NCI-H146 (cell line): ENCODE results near the gene BRD1.
"Not testable (repeated sequence)": the region's sequence is repeated elsewhere in the genome, so short reads cannot be mapped to it uniquely, and the experiment has no call there.

Experiments used
- DNase-seq: peaks from one replicate; lab custom pipeline; 2025; lab: John Stamatoyannopoulos, UW

BRD1 gene

GRCh38 chr22:49826603-49827270 is 936 bp downstream of the BRD1 start:
- DNase-seq: peak; percentile 36

GRCh38 chr22:49825944-49826602 is 1.6 kb downstream of the BRD1 start:
- no peak for DNase-seq

- no peak for DNase-seq
Observed at GRCh38 chr22:49825436-49825835, 2.2 kb downstream of the BRD1 start.

- no peak for DNase-seq
Observed at GRCh38 chr22:49824936-49825335, 2.7 kb downstream of the BRD1 start.

DNA sequence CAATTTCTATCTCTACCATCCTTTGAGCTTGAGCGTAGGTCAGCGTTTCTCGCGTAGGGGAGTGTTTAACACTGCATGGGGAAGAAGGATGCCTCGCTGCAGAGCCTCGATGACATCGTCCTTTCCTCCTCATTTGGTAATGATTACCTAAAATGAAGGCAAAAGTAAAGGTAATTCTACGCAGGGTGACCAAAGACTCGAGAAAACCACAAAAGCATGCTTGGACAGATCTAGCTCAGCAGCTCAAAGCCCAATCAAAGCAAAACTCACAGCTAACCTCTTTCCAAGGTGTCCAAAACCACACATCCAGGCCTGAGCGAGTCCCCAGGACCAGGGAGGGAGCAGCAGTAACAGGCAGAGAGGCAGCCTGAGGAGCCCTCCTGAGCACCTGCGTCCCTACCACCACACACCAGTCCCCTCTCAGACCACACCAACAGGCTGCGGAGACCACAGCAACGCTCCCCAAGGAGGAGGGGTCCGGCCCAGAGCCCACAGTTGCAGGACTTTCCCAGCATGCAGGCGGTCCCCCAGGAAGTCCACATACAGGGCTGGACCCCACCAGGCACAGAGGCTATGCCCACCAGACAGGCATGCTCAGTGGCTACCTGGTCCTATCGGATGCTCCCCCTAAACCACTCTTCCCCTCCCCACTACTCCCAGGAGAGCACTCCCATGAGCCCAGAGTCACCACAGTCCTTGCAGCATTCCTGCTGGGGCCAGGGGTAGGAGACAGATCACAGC is 3.3 kb downstream of the BRD1 start:
- DNase-seq: no peak

GRCh38 chr22:49823289-49824045 is 4.2 kb downstream of the BRD1 start:
- no peak for DNase-seq

GRCh38 chr22:49821741-49822140 is 5.9 kb downstream of the BRD1 start:
- DNase-seq: not testable (repeated sequence)

DNA sequence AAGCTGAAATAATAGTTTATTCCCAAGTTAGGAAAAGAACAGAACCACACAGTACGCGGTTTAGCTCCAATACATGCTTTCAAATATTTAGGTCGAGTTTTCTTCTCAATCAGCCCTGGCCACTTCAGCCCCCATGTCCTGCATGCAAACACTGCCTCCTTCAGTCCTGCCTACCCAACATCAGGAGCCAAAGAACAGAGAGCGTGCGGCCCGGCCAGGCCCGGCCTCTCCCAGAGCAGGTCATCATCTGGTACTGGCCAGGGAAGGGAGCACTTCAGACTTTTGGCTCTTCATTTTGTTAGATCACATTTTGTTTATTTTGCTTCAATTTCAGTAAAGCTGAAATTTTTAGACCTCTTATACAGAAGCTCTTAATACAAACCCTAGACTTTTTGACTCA is 6.7 kb downstream of the BRD1 start:
- no peak for DNase-seq

DNA sequence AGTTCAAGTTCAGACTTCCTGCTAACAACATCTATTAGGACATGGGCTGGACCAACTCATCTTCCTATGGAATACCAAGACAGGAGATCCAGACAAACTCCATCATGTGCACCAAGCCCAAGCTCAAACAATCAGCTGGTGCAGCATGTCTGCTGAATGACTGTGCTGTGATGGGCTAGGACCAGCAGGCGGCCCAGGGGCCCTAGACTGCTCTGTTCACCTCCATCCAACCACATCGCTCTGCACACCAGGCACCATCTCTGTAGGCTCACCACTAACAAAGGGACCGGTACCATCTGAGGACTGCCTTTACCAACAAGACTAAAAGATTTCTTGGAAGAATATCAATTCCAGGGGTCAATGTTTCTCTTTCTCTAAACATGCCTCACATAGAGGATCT is 10.3 kb downstream of the BRD1 start:
- DNase-seq: no peak

- DNase-seq: no peak
Observed at GRCh38 chr22:49815641-49816091, 12.0 kb downstream of the BRD1 start.

GRCh38 chr22:49814856-49815255 is 12.8 kb downstream of the BRD1 start:
- no peak for DNase-seq

GRCh38 chr22:49814164-49814686 is 13.4 kb downstream of the BRD1 start:
- no peak for DNase-seq

DNA sequence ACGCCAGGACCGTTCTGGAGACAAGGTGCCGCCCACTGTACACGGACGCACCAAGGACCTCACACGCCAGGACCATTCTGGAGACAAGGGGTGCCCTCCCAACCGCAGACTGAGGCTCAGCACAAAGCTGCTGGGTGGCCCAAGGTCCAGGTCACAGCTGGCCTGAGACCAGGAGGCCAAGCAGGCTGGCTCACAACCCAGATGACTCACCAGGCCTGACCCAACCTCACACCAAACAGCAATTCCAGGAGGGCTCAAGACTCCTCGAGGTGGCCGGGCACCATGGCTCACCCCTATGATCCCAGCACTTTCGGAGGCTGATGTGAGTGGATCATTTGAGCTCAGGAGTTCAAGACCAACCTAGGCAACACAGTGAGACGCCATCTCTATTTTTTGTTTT is 14.8 kb downstream of the BRD1 start:
- DNase-seq: no peak

- no peak for DNase-seq
Observed at GRCh38 chr22:49811020-49811791, 16.5 kb downstream of the BRD1 start.

- no peak for DNase-seq
Observed at GRCh38 chr22:49810363-49811019, 17.2 kb downstream of the BRD1 start.

GRCh38 chr22:49807780-49808708 is 19.6 kb downstream of the BRD1 start:
- DNase-seq: no peak

GRCh38 chr22:49807129-49807528 is 20.5 kb downstream of the BRD1 start:
- no peak for DNase-seq

GRCh38 chr22:49803737-49804375 is 23.8 kb downstream of the BRD1 start:
- no peak for DNase-seq

- no peak for DNase-seq
Observed at GRCh38 chr22:49803134-49803533, 24.5 kb downstream of the BRD1 start.
